HG03457 (cell line): Measurements from ENCODE around the gene CDC42BPB.

Experiments
- ATAC-seq: cut with Tn5 transposase; IDR thresholded peaks from one replicate; pipeline ENCODE4 v1.9.1; 2021; ENCODE audit warnings: moderate number of reproducible peaks; ENCODE audit not compliant: unreplicated experiment

Gene CDC42BPB

GRCh38 chr14:102948698-102949061 is 108.7 kb downstream of the CDC42BPB start:
- ATAC-seq: no peak

GRCh38 chr14:102947321-102948103 is 109.8 kb downstream of the CDC42BPB start:
- no peak for ATAC-seq

GRCh38 chr14:102945346-102946130 is 111.8 kb downstream of the CDC42BPB start:
- ATAC-seq: no peak

- no peak for ATAC-seq
These were observed 112.7 kb downstream of the CDC42BPB start for GRCh38 chr14:102944448-102945330.

GRCh38 chr14:102943979-102944378 is 113.4 kb downstream of the CDC42BPB start:
- no peak for ATAC-seq

- no peak for ATAC-seq
These were observed 113.9 kb downstream of the CDC42BPB start for GRCh38 chr14:102943454-102943853.

GRCh38 chr14:102942069-102942468 is 115.3 kb downstream of the CDC42BPB start:
- no peak for ATAC-seq

GRCh38 chr14:102941419-102942011 is 115.8 kb downstream of the CDC42BPB start:
- no peak for ATAC-seq

GRCh38 chr14:102940729-102941362 is 116.5 kb downstream of the CDC42BPB start:
- ATAC-seq: no peak

- no peak for ATAC-seq
These were observed 117.4 kb downstream of the CDC42BPB start for GRCh38 chr14:102939820-102940561.

- no peak for ATAC-seq
These were observed 118.0 kb downstream of the CDC42BPB start for GRCh38 chr14:102939329-102939728.

- ATAC-seq: no peak
These were observed 119.2 kb downstream of the CDC42BPB start for GRCh38 chr14:102938191-102938590.

- no peak for ATAC-seq
These were observed 119.8 kb downstream of the CDC42BPB start for GRCh38 chr14:102937331-102938175.

- ATAC-seq: no peak
These were observed 121.6 kb downstream of the CDC42BPB start for GRCh38 chr14:102935756-102936155.

- ATAC-seq: no peak
These were observed 123.6 kb downstream of the CDC42BPB start for GRCh38 chr14:102933618-102934231.

- ATAC-seq: no peak
These were observed 124.7 kb downstream of the CDC42BPB start for GRCh38 chr14:102932484-102933248.

- no peak for ATAC-seq
These were observed 125.6 kb downstream of the CDC42BPB start for GRCh38 chr14:102931580-102932285.
